GM19035 (cell line): Measurements from ENCODE around the gene POU6F1.
A peak's percentile ranks its signal among the peaks of the same experiment; 100 is the strongest.
"Not testable (repeated sequence)": the region's sequence is repeated elsewhere in the genome, so short reads cannot be mapped to it uniquely, and the experiment has no call there.

Experiments used
- ATAC-seq: cut with Tn5 transposase; IDR thresholded peaks from one replicate; pipeline ENCODE4 v1.9.1; 2021; ENCODE audit not compliant: unreplicated experiment

The POU6F1 gene, protein sequence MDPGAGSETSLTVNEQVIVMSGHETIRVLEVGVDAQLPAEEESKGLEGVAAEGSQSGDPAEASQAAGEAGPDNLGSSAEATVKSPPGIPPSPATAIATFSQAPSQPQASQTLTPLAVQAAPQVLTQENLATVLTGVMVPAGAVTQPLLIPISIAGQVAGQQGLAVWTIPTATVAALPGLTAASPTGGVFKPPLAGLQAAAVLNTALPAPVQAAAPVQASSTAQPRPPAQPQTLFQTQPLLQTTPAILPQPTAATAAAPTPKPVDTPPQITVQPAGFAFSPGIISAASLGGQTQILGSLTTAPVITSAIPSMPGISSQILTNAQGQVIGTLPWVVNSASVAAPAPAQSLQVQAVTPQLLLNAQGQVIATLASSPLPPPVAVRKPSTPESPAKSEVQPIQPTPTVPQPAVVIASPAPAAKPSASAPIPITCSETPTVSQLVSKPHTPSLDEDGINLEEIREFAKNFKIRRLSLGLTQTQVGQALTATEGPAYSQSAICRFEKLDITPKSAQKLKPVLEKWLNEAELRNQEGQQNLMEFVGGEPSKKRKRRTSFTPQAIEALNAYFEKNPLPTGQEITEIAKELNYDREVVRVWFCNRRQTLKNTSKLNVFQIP

DNA sequence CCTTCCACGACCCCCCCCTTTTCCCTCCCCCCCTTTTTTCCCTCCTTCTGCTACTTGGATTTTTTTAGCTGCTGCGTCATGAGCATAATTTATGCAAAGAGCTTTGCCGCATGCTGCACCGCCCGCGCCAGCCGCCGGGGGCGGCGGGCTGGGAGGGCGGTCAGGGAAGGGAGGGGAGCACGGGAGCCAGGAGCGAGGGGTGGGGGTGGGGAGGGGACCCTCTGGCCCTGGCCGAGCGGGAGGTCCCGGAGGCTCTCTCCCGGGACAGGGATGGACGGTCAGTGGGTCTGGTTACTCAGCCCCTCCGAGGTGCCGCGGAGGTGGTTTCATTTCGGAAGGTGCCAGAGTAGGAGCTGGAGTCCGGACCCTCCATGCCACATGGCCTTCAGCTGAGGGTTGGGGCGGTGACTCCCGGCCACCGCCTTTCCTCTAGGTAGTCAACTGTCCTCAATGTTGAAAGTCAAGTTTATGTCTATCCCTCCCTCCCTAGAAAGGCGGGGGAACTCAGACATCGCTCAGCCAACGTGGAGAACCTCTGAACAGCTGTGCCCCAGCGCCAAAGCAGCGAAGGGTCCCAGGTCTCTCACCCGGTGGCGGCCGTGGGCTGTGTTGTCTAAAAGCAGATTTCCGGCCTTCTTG lies at the start of gene POU6F1:
TSS of gene POU6F1 (minus strand) at position 95 of the 639 bp plus-strand sequence. CDS start 11,226 bp downstream, outside the sequence.
- ATAC-seq = peak; percentile 72

GRCh38 chr12:51265024-51265423 lies 47.2 kb upstream of the POU6F1 start:
- no peak for ATAC-seq

- no peak for ATAC-seq
These were observed 46.4 kb upstream of the POU6F1 start for GRCh38 chr12:51264297-51264696.

GRCh38 chr12:51263341-51263740 lies 45.5 kb upstream of the POU6F1 start:
- ATAC-seq = no peak

DNA sequence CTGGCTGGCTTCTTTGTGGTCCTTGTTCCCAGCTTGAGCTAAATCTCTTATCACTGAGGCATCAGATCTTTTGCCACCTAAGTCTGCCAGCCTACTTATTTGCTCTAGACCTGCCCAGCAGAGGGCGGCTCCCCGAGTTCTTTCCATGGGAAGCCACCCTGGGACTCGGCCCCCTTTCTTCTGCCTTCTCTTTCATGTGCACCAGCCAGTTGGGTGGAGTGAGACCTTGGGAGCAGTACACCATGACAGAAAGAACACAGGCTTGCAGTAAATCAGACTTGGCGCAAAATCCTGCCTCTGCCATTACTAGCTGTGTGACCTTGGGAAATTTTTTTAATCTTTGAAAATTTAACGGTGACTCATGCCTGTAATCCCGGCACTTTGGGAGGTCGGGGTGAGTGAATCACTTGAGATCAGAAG lies 44.9 kb upstream of the POU6F1 start:
- no peak for ATAC-seq

DNA sequence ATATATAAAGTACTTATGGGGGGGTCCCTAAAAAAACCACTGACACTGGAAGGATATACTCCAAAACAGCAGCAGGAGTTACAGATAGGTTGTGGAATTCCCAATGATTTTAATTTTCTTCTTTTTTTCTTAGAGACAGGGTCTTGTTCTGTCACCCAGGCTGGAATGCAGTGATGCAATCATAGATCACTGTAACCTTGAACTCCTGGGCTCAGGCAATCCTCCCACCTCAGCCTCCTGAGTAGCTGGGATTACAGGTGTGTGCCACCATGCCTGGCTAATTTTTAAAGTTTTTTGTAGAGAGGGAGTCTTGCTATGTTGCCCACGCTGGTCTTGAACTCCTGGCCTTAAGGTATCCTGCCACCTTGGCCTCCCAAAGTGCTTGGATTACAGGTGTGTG lies 41.7 kb upstream of the POU6F1 start:
- ATAC-seq = not testable (repeated sequence)

DNA sequence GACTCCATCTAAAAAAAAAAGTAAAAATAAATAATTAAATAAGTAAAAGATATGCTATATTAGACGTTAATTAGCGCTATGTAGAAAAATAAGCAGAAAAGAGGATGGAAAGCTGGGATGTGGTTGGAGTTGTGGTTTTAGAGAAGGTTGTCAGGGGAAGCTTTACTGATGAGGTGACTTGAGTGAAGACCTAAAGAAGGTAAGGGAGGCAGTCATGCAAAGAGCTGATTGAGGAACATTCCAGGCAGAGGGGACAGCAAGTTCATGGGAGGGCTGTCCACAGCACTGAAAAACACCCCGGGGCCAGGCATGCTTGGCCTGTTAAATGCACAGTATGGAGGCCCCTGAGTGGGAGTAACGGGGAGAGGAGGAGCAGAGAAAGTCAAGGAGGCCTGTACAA lies 36.7 kb upstream of the POU6F1 start:
- no peak for ATAC-seq

GRCh38 chr12:51253276-51253675 lies 35.4 kb upstream of the POU6F1 start:
- no peak for ATAC-seq

DNA sequence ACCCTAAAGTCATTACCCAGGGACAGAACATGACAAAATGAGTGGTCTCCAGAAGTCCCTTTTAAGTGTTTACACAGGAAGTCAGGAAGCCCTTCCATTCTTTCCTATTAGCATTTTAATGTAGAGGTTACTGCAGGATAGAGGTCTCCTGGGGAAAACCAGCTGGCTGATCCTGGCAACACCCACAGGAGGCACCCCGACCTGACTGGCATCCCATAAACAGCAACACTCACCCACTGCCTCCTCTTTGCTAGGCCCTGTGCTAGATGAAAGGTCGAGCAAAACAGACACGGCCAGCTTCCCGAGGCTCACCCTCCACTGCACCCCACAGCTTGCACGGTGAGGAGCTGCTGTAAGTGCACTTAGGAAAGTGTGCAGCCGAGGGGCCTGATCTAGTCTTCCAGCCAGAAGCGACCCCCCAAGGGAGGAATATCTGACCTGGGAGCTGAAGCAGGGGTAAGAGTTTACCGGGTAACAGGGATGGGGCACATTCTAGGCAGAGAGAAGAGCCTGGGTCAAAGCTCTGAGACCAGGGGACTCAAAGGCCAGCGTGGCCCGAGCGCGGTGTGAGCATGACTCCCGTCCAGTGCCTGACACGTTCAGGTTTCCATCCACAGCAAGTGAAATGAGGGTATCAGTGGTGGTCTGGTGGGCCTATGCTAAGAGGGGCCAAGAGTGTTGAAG lies 29.8 kb upstream of the POU6F1 start:
- no peak for ATAC-seq

GRCh38 chr12:51246254-51246853 lies 28.5 kb upstream of the POU6F1 start:
- ATAC-seq = no peak

GRCh38 chr12:51245476-51246253 lies 27.8 kb upstream of the POU6F1 start:
- no peak for ATAC-seq

DNA sequence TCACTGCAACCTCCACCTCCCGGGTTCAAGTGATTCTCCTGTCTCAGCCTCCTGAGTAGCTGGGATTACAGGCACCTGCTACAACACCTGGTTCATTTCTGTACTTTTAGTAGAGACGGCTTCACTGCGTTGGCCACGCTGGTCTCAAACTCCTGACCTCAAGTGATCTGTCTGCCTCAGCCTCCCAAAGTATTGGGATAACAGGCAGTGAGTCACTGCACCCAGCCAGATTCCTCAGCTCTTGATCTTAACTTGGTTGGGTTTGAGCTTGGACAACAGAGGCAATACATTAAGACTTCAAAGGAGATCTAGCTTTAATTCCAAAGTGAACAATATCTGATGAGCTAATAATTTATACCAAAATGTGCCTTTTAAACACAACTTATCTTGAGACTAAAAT lies 26.4 kb upstream of the POU6F1 start:
- ATAC-seq = no peak

DNA sequence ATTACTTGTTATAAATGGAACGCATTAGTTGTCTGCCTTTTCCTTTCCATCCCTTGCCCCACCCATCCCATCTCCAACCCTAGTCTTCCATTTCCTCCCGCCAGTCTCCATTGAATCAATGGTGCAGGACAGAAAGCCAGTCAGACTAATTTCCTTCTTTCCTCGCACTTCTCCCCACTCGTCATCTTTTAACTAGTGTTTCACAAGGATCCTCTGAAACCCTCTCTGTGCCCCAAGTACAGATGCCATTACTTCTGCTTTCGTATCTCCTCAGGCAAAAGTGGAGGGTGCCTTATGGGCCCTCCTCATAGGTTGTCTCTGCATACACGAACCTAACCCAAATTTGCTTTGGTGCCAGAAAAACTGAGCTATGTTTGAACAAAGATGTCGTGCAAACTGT lies 25.0 kb upstream of the POU6F1 start:
- no peak for ATAC-seq

- no peak for ATAC-seq
These were observed 24.3 kb upstream of the POU6F1 start for GRCh38 chr12:51242120-51242519.

GRCh38 chr12:51240971-51241370 lies 23.1 kb upstream of the POU6F1 start:
- ATAC-seq = no peak

DNA sequence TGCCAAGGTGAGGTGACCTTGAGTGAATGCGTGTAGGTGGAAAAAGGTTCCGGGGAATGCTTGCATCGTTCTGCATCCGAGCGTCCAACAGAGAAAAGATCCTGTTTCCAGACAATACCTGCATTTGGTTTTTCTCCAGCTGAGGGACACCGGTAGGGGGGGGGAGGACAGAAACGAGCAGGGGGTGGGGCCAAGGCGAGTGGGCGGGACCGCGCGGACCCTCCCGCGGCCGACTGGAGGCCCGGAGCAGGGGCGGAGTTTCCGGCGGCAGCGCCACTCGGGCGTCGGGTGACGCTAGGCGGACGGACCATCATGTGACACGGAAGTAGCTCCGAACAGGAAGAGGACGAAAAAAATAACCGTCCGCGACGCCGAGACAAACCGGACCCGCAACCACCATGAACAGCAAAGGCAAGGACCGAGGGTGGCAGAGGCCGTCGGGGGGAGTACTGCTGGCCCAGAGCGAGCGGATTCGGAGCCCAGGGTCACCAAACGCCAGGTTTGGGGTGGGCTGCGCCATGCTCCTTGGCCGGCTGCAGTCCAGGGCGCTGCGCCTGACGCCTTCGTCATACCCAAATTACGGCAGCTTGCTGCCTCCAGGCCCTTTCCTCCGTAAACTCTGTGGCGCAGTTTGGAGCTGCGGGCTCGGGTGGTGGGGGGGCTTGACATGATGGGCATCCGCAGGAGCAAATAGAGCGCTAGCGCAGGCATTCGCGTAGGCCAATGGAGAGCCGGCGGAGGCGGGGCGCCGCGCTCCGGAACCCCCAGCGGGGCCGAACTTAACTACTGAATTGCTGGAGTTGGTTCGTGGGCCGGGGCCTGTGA lies 20.9 kb upstream of the POU6F1 start, which contains the start of gene DAZAP2:
TSS of gene DAZAP2 (plus strand) at position 317 of the 825 bp plus-strand sequence. CDS start at position 399, 82 bp downstream.
- peak; percentile 93 for ATAC-seq

DNA sequence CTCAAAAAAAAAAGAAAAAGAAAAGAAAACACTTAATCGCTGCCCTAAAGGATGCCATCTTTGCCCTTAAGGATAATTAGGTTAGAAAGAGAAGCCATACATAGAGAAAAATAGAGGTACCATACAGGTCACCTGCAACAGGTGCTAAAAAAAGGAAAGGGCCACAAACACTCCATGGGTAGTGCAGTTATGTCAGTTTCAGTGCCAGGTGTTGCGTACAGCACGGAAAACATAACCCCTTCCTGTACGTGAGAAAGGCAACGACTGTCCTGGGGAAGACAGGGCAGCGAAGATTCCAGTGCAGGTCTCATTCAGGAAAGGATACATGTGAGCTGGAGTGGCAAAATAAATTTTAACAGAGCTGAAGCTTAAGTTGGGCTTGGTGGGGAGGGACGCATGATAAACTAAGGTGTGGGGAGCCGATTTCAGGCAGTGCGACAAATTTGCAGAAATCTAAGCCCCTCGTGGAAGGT lies 20.2 kb upstream of the POU6F1 start:
- peak; percentile 2 for ATAC-seq

- ATAC-seq = no peak
These were observed 16.7 kb upstream of the POU6F1 start for GRCh38 chr12:51234530-51234929.

GRCh38 chr12:51232642-51233041 lies 14.8 kb upstream of the POU6F1 start:
- ATAC-seq = no peak
